HG03354 (cell line): ENCODE data around the gene SDHC.
"Not testable (repeated sequence)": the region's sequence is repeated elsewhere in the genome, so short reads cannot be mapped to it uniquely, and the experiment has no call there.

ENCODE experiments used
- ATAC-seq: cut with Tn5 transposase; IDR thresholded peaks from one replicate; pipeline ENCODE4 v1.9.1; 2021; ENCODE audit warnings: mild to moderate bottlenecking; ENCODE audit not compliant: unreplicated experiment, poor library complexity, severe bottlenecking

Gene SDHC

GRCh38 chr1:161378014-161378413 lies 63.8 kb downstream of the SDHC start:
- no peak for ATAC-seq

GRCh38 chr1:161379071-161379470 lies 64.9 kb downstream of the SDHC start:
- ATAC-seq, result no peak

- no peak for ATAC-seq
These were observed 67.5 kb downstream of the SDHC start for GRCh38 chr1:161381707-161382106.

- peak; percentile 51 for ATAC-seq
These were observed 68.2 kb downstream of the SDHC start for GRCh38 chr1:161382214-161383019.

- ATAC-seq, result no peak
These were observed 74.5 kb downstream of the SDHC start for GRCh38 chr1:161388639-161389038.

GRCh38 chr1:161389158-161389557 lies 75.0 kb downstream of the SDHC start:
- ATAC-seq, result not testable (repeated sequence)

- peak; percentile 86 for ATAC-seq
These were observed 75.7 kb downstream of the SDHC start for GRCh38 chr1:161389691-161390558.

GRCh38 chr1:161390559-161390858 lies 76.3 kb downstream of the SDHC start:
- ATAC-seq, result no peak

GRCh38 chr1:161391136-161391535 lies 77.0 kb downstream of the SDHC start:
- ATAC-seq, result not testable (repeated sequence)

- no peak for ATAC-seq
These were observed 77.4 kb downstream of the SDHC start for GRCh38 chr1:161391611-161392010.

- ATAC-seq, result no peak
These were observed 79.0 kb downstream of the SDHC start for GRCh38 chr1:161393151-161393550.

GRCh38 chr1:161397038-161397437 lies 82.9 kb downstream of the SDHC start:
- not testable (repeated sequence) for ATAC-seq

GRCh38 chr1:161398900-161399256 lies 84.7 kb downstream of the SDHC start:
- ATAC-seq, result no peak

- ATAC-seq, result peak; percentile 80
These were observed 85.2 kb downstream of the SDHC start for GRCh38 chr1:161399257-161399998.

- ATAC-seq, result no peak
These were observed 88.3 kb downstream of the SDHC start for GRCh38 chr1:161402446-161402845.

- ATAC-seq, result no peak
These were observed 89.9 kb downstream of the SDHC start for GRCh38 chr1:161404051-161404597.

GRCh38 chr1:161406551-161406950 lies 92.4 kb downstream of the SDHC start:
- ATAC-seq, result not testable (repeated sequence)

GRCh38 chr1:161407451-161407985 lies 93.3 kb downstream of the SDHC start:
- ATAC-seq, result no peak

GRCh38 chr1:161408429-161409052 lies 94.4 kb downstream of the SDHC start:
- ATAC-seq, result no peak
